Inferior parietal cortex (tissue), 1 donor: ENCODE data around the gene PPRC1.

ENCODE experiments used
- DNase-seq: peaks from one replicate; pipeline ENCODE4 v3.0.0-alpha.2; 2016; ENCODE audit errors: extremely low spot score

Gene PPRC1

DNA sequence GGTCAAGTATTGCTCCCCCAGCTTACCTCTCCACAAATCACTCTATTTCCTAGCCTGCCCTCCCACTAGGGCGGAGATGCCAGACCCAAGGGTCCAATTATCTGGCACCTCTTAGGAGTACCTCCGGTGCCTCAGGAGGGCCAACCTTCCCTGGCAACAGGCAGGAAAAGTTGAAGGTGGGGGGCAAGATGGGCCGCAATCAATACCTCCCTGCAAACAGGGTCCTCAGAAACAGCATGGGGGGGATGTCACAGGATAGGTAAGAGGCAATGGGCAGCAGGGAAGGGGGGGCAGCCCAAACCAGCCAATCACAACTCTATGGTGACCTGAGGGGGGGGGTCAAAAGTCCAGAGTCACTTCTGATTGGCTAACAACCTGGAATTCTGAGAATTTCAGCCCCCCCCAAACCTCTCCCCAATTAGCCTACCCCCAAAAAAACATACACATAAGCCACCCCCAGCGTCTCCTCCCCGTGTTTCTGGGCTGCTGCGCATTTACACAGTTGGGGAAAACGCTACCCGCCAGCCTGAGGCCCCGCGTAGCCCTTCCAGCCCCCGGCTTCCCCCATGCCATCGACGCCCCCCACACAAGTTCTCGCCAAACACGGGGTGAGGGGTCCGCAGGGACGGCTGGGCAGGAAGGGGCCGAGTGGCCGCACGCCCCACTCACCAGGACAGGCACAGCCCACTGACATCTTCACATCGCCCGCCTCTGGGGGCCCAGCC is 13.3 kb upstream of the PPRC1 start:
- no peak for DNase-seq

DNA sequence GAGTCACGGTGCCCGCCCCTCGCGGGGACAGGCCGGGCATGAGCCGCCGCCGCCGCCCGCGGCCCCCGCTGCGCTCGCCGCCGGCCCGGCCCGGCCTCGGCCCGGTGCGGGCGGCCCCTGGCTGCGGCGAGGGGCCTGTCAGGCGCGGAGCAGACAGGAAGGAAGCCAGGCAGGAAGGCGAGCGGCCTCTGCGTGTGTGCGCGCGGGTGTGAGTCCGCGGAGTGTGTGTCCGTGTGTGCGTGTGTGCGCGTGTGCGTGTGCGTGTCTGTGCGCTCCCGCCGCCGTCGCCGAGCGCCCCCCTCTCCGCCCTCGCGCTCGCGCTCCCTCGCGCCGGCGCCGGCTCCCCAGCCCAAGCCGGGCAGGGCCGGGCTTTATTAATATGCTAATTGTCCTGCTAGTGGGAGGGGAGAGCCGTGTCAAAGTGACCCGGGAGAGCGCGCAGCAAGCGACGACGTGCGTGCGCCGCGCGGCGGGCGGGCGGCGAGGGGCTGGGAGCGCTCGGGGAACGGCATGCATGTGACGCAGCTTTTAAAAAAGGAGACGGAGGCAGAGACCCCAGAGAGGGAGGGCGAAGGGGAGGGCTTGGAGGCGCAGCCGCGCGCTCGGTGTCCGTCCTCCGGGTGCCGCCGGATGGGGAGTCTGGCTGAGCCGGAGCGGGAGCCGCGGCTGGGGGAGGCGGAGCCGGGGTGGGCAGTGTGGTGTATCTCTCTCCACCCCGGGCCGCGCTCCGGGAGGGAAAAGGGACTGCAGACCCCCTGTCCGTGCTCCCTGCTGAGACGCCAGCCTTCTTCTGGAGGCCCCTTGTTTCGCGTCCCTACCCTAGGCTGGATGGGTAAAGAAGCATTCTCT is 12.5 kb upstream of the PPRC1 start, which contains the start of gene LDB1:
Gene LDB1 (minus strand): TSS at position 227 of the 849 bp plus-strand sequence. CDS start 258 bp downstream, outside the sequence.
- peak; percentile 84 for DNase-seq

DNA sequence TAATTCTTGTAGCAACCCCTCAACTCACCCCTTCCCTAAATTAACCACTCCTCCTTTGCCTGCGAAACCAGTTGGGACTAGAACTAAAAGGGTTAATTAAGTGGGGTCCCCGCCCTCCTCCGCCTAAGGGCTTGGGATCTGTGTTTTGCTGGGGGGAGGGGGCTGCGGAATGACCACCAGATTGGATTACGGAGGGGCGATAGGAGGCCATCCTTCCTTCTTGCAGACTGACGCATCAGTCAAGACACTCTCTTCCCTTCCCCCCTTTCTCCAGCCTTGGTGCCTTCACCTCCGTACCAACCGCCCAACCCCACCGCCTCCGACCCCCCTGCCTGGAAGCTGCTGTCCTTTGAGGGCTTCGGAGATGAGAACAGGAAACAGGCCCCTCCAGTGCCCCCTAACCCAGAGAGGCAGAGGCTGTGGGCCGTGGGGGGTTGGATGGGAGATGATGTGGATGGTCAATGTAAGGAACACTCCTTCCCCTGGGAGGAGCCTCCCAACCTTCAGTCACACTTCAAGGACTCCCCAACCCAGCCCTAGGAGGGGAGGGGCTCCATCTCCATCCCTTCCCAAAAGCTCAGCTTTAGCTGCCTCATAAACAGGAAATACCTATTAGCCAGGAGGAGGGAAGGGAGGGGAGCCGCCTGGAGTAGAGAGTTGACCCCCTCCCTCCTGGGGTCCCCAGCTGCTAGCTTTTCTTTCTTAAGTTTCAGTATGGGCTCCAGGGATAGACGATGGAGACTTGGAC is 11.7 kb upstream of the PPRC1 start:
- DNase-seq = peak; percentile 64

DNA sequence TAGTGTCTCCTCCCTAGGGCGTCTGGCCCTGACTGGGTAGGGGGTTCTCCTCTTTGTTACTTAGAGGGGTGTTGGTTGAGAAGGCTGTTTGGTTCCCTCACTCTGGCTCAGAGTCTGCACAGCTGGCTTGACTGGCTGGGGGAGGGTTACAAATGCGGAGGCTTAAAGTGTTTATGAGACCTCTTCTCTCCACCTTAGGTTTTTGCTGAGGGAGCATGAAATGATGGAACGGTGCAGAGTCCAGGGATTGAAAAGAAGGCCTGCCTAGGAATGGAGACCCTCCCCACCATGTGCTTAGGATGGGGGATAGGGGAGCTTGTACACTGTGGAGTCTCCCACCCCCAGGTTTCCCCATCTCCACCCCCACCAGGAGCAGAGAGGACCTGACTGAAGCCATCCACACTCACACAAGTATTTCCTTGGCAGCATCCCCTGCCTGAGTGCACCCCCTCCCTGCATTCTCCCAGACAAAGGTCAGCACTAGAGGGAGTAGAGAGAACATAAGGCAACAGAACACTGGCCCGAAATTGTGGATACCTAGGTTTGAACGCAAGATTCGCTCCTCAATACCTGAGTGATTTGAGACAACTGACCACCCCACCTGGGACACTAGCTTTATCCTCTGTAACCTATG is 11.0 kb upstream of the PPRC1 start:
- no peak for DNase-seq

DNA sequence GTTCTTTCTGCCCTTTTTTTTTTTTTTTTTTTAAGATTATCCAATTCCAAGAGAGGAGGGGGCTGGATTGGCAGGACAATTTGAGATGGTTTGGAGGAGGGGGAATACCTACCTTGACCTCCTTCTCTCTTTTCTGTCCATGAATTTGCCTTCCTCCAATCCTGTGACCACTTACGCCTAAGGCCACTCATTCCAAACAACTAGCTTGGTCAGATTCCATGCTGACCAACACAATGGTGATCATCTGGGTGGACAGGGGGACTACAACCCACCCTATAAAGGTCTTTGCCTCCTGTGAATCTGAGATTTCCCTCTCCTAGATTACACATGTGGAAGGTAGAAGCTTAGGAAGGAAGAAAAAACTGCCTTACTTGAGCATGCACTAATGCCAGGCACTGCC is 10.4 kb upstream of the PPRC1 start:
- no peak for DNase-seq

DNA sequence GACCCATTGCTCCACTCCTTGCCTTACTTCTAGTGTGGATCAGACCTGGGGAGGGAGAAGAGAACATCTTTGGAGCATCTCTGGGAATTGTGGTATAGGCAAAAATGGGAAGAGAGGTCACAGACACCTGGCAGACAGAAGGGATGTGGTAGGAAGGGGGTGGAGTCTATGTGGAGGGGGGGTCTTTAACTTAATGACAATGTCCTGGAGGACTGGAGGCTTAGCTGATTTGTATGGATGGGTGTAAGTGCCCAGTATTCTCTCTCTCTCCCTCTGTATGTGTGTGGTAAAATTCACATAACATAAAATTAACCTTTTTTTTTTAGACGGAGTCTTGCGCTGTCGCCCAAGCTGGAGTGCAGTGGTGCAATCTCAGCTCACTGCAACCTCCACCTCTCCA is 9.6 kb upstream of the PPRC1 start:
- DNase-seq = no peak

DNA sequence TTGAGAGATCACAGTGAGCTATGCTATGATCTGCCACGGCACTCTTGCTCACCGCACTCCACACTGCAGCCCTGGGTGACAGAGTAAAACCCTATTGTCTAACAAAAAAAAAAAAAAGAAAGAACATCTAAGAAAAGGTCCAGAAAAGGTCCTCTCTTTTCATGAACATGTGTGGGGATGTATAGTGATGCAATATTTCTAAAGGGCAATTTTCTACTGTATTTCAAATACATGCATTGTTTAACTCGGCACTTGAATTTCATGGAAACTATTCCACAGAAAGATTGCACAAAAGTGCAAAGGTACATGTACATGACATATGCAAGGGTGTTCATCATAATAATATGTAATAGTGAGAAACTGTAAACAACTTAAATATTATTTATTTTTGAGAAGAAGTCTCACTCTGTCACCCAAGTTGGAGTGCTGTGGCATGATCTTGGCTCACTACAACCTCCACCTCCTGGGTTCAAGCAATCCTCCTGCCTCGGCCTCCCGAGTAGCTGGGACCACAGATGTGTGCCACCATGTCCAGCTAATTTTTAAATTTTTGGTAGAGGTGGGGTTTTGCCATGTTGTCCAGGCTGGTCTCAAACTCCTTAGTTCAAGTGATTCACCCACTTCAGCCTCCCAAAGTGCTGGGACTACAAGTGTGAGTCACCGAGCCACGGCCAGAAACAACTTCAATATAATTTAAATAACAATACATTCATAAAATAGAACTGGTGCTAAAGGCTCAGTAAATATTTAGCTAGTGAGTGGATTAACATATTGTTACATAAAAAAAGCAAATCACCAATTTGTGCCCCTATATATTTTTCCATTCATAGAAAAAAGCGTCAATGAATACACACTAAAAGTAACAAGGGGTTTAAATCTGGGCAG is 1.3 kb upstream of the PPRC1 start:
- DNase-seq = no peak

DNA sequence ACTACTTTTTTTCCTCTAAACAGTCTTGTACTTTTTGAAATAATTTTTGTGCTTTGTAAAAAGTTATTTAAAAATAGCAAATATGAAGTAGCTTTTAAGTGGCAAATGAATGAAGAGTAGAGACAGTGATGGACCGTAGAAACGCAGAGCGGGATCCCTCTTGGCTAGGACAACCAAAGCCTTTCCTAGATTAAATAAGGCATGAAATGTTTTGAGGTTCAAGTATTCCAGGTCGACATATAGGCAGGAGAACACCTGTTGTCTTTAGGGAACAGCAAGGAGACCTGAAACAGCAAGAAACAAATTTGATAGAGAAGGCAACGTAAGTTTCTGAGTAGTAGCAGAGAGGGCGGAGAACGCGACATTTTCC is 662 bp upstream of the PPRC1 start:
- DNase-seq = no peak

DNA sequence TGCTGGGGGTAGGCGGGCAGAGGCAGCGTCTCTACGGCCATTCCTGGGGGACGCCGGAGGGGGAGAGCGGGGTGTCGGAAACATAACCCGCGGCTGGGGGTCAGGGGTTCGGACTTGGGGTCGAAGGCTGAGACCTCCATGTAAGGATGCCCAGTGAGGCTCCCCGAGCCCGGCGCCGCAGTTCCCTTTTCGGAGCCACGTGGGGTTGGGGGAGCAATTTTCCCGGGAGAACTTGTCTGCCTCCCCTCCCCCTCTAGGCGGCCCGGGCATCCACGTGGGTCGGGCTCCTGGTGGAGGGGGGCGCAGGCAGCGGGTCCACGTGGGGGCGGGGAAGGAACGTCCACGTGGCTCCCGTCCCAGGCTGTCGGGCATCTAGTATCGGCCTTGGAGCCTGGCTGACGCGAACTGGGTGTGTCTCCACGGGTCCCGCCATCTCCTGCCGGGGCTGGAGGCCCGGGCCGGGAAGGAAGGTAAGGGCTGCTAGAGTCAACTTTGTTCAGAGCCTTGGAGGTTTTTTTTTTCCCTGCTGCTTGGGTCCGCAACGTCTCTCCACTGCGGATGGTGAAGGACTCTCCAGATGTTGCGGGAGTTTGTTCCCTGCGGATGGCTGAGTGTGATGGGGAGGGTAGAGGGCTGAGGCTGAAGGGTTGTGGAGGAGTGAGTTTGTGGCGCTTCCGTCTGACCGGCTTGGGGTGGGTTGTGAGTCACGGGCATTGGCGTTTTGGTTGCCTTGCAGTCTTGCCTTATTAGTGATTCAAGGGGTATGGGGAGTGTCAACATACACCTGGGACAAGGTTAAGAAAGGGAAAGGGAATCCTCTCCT is 744 bp downstream of the PPRC1 start:
- DNase-seq = peak; percentile 40

DNA sequence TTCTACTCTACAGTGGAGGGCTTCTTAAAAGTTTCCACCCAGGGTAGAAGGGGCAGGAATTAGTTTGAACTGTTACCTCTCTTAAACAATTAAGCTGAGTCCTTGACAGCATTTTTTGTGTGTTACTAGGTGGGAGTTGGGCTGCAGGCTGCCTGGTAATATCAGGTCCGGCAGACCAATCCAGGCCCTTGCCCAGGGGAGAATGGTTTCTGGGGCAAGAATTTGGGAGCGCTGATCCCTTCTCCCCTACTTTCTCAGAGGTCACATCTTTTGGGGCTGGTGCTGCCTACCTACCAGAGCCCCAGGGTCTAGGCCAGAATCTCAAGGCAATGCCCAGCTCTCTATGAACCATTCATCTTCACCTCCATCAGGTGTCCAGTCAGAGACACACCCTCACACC is 1.6 kb downstream of the PPRC1 start:
- DNase-seq = no peak

DNA sequence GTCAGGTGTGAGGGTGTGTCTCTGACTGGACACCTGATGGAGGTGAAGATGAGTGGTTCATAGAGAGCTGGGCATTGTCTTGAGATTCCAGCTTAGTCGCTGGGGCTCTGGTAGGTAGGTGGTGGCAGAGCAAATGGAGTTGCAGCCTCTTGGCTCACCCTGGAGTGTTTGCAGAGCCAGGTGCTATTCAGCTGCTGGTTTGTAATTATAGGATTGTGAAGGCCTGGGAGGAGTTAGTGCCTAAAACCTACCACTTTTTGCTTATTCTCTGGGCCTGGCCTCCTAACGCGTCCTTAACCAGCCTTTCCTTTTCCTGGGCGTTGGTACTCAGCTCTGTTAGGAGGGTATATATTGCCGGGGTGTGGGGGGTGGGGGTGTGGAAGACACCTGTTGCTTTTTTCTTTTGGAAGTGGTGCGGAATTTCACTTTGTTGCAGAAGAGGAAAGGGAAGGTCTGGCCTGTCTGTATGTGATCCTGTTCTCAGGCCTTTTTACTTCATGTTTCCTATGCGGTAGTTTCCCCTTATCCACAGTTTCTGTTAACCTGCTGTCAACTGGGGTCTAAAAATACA is 3.2 kb downstream of the PPRC1 start:
- DNase-seq = no peak

DNA sequence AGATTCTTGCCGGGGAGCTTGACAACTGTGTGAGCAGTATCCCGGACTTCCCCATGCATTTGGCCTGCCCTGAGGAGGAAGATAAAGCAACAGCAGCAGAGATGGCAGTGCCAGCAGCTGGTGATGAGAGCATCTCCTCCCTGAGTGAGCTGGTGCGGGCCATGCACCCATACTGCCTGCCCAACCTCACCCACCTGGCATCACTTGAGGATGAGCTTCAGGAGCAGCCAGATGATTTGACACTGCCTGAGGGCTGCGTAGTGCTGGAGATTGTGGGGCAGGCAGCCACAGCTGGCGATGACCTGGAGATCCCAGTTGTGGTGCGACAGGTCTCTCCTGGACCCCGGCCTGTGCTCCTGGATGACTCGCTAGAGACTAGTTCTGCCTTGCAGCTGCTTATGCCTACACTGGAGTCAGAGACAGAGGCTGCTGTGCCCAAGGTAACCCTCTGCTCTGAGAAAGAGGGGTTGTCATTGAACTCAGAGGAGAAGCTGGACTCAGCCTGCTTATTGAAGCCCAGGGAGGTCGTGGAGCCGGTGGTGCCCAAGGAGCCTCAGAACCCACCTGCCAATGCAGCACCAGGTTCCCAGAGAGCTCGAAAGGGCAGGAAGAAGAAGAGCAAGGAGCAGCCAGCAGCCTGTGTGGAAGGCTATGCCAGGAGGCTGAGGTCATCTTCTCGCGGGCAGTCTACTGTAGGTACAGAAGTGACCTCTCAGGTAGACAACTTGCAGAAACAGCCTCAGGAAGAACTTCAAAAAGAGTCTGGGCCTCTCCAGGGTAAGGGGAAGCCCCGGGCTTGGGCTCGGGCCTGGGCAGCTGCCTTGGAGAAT is 6.7 kb downstream of the PPRC1 start:
- DNase-seq = no peak

DNA sequence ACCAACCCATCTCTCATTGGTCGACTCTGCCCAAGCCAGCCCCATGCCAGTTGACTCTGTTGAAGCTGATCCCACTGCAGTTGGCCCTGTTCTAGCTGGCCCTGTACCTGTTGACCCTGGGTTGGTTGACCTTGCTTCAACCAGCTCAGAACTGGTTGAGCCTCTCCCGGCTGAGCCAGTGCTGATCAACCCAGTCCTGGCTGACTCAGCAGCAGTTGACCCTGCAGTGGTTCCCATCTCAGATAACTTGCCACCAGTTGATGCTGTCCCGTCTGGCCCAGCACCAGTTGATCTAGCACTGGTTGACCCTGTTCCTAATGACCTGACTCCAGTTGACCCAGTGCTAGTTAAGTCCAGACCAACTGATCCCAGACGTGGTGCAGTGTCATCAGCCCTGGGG is 7.4 kb downstream of the PPRC1 start:
- DNase-seq = no peak

DNA sequence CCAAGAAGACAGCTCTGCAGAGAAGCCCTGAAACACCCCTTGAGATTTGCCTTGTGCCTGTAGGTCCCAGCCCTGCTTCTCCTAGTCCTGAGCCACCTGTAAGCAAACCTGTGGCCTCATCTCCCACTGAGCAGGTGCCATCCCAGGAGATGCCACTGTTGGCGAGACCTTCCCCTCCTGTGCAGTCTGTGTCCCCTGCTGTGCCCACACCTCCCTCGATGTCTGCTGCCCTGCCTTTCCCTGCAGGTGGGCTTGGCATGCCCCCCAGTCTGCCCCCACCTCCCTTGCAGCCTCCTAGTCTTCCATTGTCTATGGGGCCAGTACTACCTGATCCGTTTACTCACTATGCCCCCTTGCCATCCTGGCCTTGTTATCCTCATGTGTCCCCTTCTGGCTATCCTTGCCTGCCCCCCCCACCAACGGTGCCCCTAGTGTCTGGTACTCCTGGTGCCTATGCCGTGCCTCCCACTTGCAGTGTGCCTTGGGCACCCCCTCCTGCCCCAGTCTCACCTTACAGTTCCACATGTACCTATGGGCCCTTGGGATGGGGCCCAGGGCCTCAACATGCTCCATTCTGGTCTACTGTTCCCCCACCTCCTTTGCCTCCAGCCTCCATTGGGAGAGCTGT is 8.2 kb downstream of the PPRC1 start:
- DNase-seq = no peak

DNA sequence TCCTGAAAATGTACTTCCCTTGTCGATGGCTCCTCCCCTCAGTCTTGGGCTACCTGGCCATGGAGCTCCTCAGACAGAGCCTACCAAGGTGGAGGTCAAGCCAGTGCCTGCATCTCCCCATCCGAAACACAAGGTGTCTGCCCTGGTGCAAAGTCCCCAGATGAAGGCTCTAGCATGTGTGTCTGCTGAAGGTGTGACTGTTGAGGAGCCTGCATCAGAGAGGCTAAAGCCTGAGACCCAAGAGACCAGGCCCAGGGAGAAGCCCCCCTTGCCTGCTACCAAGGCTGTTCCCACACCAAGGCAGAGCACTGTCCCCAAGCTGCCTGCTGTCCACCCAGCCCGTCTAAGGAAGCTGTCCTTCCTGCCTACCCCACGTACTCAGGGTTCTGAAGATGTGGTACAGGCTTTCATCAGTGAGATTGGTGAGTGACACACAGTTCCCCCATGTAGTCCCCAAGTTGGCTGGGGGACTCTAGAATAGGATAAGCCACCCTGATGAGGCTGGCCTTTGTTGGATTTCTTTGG is 8.8 kb downstream of the PPRC1 start:
- DNase-seq = no peak

DNA sequence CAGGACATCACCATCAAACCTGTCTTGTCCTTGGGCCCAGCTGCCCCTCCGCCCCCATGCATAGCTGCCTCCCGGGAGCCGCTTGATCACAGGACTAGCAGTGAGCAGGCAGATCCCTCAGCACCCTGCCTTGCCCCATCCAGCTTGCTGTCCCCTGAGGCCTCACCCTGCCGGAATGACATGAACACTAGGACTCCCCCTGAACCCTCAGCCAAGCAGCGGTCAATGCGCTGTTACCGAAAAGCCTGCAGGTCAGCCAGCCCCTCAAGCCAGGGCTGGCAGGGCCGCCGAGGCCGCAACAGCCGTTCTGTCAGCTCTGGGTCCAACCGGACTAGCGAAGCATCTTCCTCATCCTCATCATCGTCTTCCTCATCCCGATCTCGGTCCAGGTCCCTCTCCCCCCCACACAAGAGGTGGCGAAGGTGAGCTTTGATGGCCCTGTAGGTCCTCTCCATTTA is 14.2 kb downstream of the PPRC1 start:
- no peak for DNase-seq

DNA sequence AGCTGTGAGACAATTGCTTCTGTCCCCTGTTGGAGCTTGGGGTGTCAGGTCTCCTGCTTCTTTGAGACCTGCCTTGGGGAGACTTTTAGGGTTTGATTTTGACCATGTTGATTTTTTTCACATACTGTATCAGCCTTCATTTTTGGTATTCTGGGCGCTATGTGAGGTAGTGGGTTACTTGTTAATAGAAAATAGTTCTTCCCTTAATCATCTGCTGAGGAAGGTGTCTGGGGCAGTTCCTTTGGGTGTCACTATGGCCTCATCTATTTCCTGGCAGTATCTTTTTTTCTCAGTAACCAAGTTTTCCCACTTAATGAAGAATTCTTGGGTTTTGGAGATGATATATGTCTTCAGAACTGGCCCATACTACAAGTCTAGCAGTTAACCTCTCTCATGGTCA is 14.7 kb downstream of the PPRC1 start:
- no peak for DNase-seq

DNA sequence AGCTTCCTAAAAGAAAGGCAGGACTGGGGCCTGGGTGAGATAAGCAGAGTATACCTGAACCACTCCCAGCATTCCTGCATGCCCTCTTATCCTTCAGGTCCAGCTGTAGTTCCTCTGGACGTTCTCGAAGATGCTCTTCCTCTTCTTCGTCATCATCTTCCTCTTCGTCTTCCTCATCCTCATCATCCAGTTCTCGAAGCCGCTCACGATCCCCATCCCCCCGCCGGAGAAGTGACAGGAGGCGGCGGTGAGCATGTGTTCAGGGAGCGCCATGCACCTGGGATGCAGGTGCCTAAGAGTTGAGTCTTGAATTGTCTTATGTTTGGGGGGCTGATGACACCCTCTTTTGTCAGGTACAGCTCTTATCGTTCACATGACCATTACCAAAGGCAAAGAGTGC is 15.4 kb downstream of the PPRC1 start:
- no peak for DNase-seq
